GM18909 (cell line): ENCODE data around the gene SREBF2.

Experiments used
- ATAC-seq: cut with Tn5 transposase; IDR thresholded peaks from one replicate; pipeline ENCODE4 v1.9.1; 2021; ENCODE audit warnings: mild to moderate bottlenecking; ENCODE audit not compliant: unreplicated experiment, poor library complexity

The SREBF2 gene

GRCh38 chr22:41875531-41876270 is 42.8 kb downstream of the SREBF2 start:
- ATAC-seq: no peak

- ATAC-seq: no peak
Measured at GRCh38 chr22:41876275-41876674, 43.4 kb downstream of the SREBF2 start.

- ATAC-seq: no peak
Measured at GRCh38 chr22:41876675-41877074, 43.8 kb downstream of the SREBF2 start.

- no peak for ATAC-seq
Measured at GRCh38 chr22:41880653-41881052, 47.7 kb downstream of the SREBF2 start.

- ATAC-seq: no peak
Measured at GRCh38 chr22:41883400-41883799, 50.5 kb downstream of the SREBF2 start.

- ATAC-seq: no peak
Measured at GRCh38 chr22:41885116-41885515, 52.2 kb downstream of the SREBF2 start.

- ATAC-seq: no peak
Measured at GRCh38 chr22:41885516-41885915, 52.6 kb downstream of the SREBF2 start.

GRCh38 chr22:41888627-41889200 is 55.8 kb downstream of the SREBF2 start:
- ATAC-seq: no peak

- no peak for ATAC-seq
Measured at GRCh38 chr22:41891407-41891806, 58.5 kb downstream of the SREBF2 start.

- ATAC-seq: no peak
Measured at GRCh38 chr22:41892721-41893120, 59.8 kb downstream of the SREBF2 start.

GRCh38 chr22:41893591-41894375 is 60.9 kb downstream of the SREBF2 start:
- no peak for ATAC-seq

- ATAC-seq: no peak
Measured at GRCh38 chr22:41898645-41899044, 65.7 kb downstream of the SREBF2 start.

GRCh38 chr22:41899110-41899509 is 66.2 kb downstream of the SREBF2 start:
- no peak for ATAC-seq

- ATAC-seq: no peak
Measured at GRCh38 chr22:41899992-41900651, 67.2 kb downstream of the SREBF2 start.

GRCh38 chr22:41900652-41901312 is 67.9 kb downstream of the SREBF2 start:
- ATAC-seq: no peak

GRCh38 chr22:41902016-41902415 is 69.1 kb downstream of the SREBF2 start:
- ATAC-seq: no peak

GRCh38 chr22:41902932-41903421 is 70.1 kb downstream of the SREBF2 start:
- ATAC-seq: no peak

GRCh38 chr22:41904450-41905410 is 71.8 kb downstream of the SREBF2 start:
- no peak for ATAC-seq
